ENCODE results near the gene GRIK1. TPM values are rescaled to one million over a fixed set of nuclear protein-coding genes. Genes with fewer than 3 reads are reported as not detected.

The GRIK1 gene
- total RNA-seq, 2 donors from 2014 or later, result 0.36 TPM; not detected in 1

DNA sequence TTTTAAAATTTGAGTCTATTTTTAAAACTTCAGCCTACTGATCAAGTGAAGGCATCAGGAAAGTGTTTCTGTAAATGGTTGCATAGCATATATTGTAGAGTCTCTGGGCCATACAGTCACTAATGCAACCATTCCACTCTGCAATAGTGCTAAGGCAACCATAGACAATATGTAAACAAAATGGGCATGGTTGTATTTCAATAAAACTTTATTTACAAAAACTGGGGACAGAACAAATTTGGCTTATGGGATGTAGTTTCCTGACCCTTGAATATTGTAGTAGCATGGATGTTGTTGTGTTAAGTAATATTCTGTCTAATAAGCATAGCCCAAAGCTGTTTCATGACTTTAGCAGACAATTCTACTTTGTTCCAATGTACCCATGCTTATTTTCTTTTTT is 117.7 kb downstream of the GRIK1 start:
- intact Hi-C loops (cut with DNase I), result loop anchor here (10.0 kb wide), 1 partner anchor 63 kb away; no protein-coding TSS in a partner anchor
- Histone ChIP-seq H3K27ac (no peak overlapping the region), H3K36me3 (no peaks in the 10 kb centered on the region), H3K9me3 (no peaks in the 10 kb centered on the region), H3K27me3 (replicated peaks; ENCODE audit: insufficient read depth) (no peaks in the 10 kb centered on the region), H3K4me1 (replicated peaks) (no peaks in the 10 kb centered on the region), H3K4me3 (no peak overlapping the region)
- DNase-seq (ENCODE audit: low spot score), result no peak
- TF ChIP-seq POLR2AphosphoS5 (IDR thresholded peaks at IDR 0.05), result no peak
- TF ChIP-seq CTCF (IDR thresholded peaks at IDR 0.05), result no peak
- no peak for TF ChIP-seq POLR2A (IDR thresholded peaks at IDR 0.05)

DNA sequence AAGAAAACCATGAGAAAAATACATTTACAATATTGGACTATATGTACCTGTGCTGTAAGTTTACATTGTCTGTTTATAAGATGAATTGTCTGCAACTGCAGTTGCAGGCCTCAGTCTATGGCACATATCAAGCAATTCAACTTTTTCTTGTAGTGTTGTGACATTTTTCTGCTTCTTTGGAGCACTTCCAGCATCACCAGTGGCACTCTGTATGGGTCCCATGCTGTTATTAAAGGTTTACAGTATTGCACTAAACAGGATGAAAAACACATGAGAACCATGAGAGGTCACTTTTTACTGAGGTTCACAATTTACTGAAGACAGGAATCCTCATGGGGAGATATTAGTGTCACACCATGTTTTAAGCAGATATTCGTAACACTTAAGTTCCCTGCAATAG is 118.6 kb downstream of the GRIK1 start:
- DNase-seq (ENCODE audit: low spot score), result no peak
- WGBS, result 95% methylated on average over 1 of the region's 1 CpG
- H3K4me1 ChIP-seq (replicated peaks), result no peaks in the 10 kb centered on the region
- no peak overlapping the region for H3K4me3 ChIP-seq
- intact Hi-C loops (cut with DNase I), result loop anchor here (10.0 kb wide), 1 partner anchor 64 kb away; no protein-coding TSS in a partner anchor
- TF ChIP-seq POLR2A (IDR thresholded peaks at IDR 0.05) (no peak), POLR2AphosphoS5 (IDR thresholded peaks at IDR 0.05) (no peak), CTCF (IDR thresholded peaks at IDR 0.05) (no peak)
- no peaks in the 10 kb centered on the region for H3K27me3 ChIP-seq (replicated peaks; ENCODE audit: insufficient read depth)
- H3K9me3 ChIP-seq, result no peaks in the 10 kb centered on the region
- H3K36me3 ChIP-seq, result no peaks in the 10 kb centered on the region
- no peak overlapping the region for H3K27ac ChIP-seq

DNA sequence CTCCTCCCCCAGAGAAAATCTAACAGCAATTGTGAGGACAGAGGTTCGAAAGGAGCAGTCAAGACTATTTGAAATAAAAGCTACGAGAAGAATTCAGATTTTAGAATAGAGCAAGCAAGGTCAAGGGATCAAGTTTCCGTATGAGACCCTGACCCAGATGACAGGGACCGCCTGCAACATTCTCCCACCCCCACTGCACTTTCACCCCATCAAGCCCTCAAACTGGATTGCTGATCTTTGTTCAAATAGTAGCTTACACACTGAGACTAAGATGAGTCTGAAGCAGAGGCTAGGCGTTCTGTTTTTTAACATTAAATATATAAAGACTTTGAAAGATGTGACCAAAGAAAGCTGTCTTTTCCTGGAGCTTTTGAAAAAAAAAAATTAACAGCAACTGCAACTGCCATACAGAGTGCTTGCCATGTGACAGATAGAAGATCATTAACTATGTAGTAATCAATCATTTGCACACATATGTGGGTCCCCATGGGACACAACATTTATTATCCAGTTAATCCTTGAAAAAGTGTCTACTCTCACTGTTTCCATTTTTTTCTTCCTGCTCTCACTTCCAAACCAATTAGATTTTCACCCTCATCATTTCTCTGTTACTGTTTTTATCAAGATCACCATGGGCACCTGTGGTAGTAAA is 120.0 kb downstream of the GRIK1 start:
- Histone ChIP-seq H3K4me3 (no peak overlapping the region), H3K27ac (no peak overlapping the region), H3K9me3 (no peaks in the 10 kb centered on the region), H3K4me1 (replicated peaks) (no peaks in the 10 kb centered on the region), H3K36me3 (no peaks in the 10 kb centered on the region), H3K27me3 (replicated peaks; ENCODE audit: insufficient read depth) (no peaks in the 10 kb centered on the region)
- 79% methylated on average over 5 of the region's 5 CpGs for WGBS
- TF ChIP-seq CTCF (IDR thresholded peaks at IDR 0.05), result no peak
- intact Hi-C loops (cut with DNase I), result loop anchor here (10.0 kb wide), 1 partner anchor 65 kb away; no protein-coding TSS in a partner anchor
- no peak for DNase-seq (ENCODE audit: low spot score)

GRCh38 chr21:29818383-29818921 is 121.3 kb downstream of the GRIK1 start:
- H3K9me3 ChIP-seq, result no peaks in the 10 kb centered on the region
- no peak overlapping the region for H3K4me3 ChIP-seq
- no peaks in the 10 kb centered on the region for H3K4me1 ChIP-seq (replicated peaks)
- no peak for DNase-seq (ENCODE audit: low spot score)
- intact Hi-C loops (cut with DNase I), result no loop called here
- no peaks in the 10 kb centered on the region for H3K27me3 ChIP-seq (replicated peaks; ENCODE audit: insufficient read depth)
- TF ChIP-seq POLR2AphosphoS5 (IDR thresholded peaks at IDR 0.05) (no peak), POLR2A (IDR thresholded peaks at IDR 0.05) (no peak), CTCF (IDR thresholded peaks at IDR 0.05) (no peak)
- no peak overlapping the region for H3K27ac ChIP-seq
- 91% methylated on average over 2 of the region's 2 CpGs for WGBS
- no peaks in the 10 kb centered on the region for H3K36me3 ChIP-seq

GRCh38 chr21:29817450-29817849 is 122.3 kb downstream of the GRIK1 start:
- H3K27me3 ChIP-seq (replicated peaks; ENCODE audit: insufficient read depth), result no peaks in the 10 kb centered on the region
- no peak overlapping the region for H3K4me3 ChIP-seq
- 97% methylated on average over 3 of the region's 3 CpGs for WGBS
- H3K36me3 ChIP-seq, result no peaks in the 10 kb centered on the region
- DNase-seq (ENCODE audit: low spot score), result no peak
- no peaks in the 10 kb centered on the region for H3K9me3 ChIP-seq
- no peak overlapping the region for H3K27ac ChIP-seq
- H3K4me1 ChIP-seq (replicated peaks), result no peaks in the 10 kb centered on the region
- intact Hi-C loops (cut with DNase I), result no loop called here
- TF ChIP-seq POLR2A (IDR thresholded peaks at IDR 0.05), result no peak
- TF ChIP-seq CTCF (IDR thresholded peaks at IDR 0.05), result no peak

All from prostate gland (tissue), 2 donors.